GM23248 (cell line): ENCODE results near the gene OPCML. TPM values are rescaled to one million over a fixed set of nuclear protein-coding genes. Genes with fewer than 3 reads are reported as not detected.

ENCODE experiments used
- DNase-seq: peaks from one replicate; pipeline ENCODE4 v3.0.0-alpha.2; 2015
- H2AFZ ChIP-seq: fragments of 200-600 bp; sonication (generic); 2 replicates; pipeline ENCODE4 v1.6.1; 2016; ENCODE audit warnings: antibody characterized with exemption
- H3F3A ChIP-seq: fragments of 200-600 bp; sonication (generic); 2 replicates; pipeline ENCODE4 v1.6.1; 2016; ENCODE audit warnings: mild to moderate bottlenecking, antibody characterized with exemption, mixed run types; ENCODE audit not compliant: insufficient read depth
- H3K27ac ChIP-seq: fragments of 200-600 bp; sonication (generic); 2 replicates; pipeline ENCODE4 v1.5.1; 2016; ENCODE audit warnings: mild to moderate bottlenecking
- H3K27me3 ChIP-seq: fragments of 200-600 bp; sonication (generic); replicated peaks from 2 replicates; pipeline ENCODE4 v1.6.1; 2016; ENCODE audit warnings: mild to moderate bottlenecking; ENCODE audit not compliant: insufficient read depth
- H3K36me3 ChIP-seq: fragments of 200-600 bp; sonication (generic); 2 replicates; pipeline ENCODE4 v1.6.1; 2016; ENCODE audit warnings: low read depth, mild to moderate bottlenecking
- H3K4me1 ChIP-seq: fragments of 200-600 bp; sonication (generic); 2 replicates; pipeline ENCODE4 v1.6.1; 2016; ENCODE audit warnings: mild to moderate bottlenecking; ENCODE audit not compliant: insufficient read depth
- H3K4me2 ChIP-seq: fragments of 200-600 bp; sonication (generic); one replicate; pipeline ENCODE4 v1.6.1; 2016; ENCODE audit warnings: mild to moderate bottlenecking; ENCODE audit not compliant: unreplicated experiment
- H3K4me3 ChIP-seq: fragments of 200-600 bp; sonication (generic); 2 replicates; pipeline ENCODE4 v1.5.1; 2016; ENCODE audit warnings: mild to moderate bottlenecking
- H3K79me2 ChIP-seq: fragments of 200-600 bp; sonication (generic); 2 replicates; pipeline ENCODE4 v1.6.1; 2016; ENCODE audit warnings: mild to moderate bottlenecking; ENCODE audit not compliant: insufficient read depth
- H3K9ac ChIP-seq: fragments of 200-600 bp; sonication (generic); 2 replicates; pipeline ENCODE4 v1.6.1; 2016; ENCODE audit warnings: mild to moderate bottlenecking
- H3K9me2 ChIP-seq: fragments of 200-600 bp; sonication (generic); 2 replicates; pipeline ENCODE4 v1.6.1; 2016; ENCODE audit warnings: mixed run types, mild to moderate bottlenecking, moderate library complexity; ENCODE audit not compliant: insufficient read depth
- H3K9me3 ChIP-seq: fragments of 200-600 bp; sonication (generic); one replicate; pipeline ENCODE4 v1.6.1; 2017; ENCODE audit warnings: low read depth
- H4K20me1 ChIP-seq: fragments of 200-600 bp; sonication (generic); 2 replicates; pipeline ENCODE4 v1.6.0; 2016; ENCODE audit not compliant: insufficient read depth
- EZH2 ChIP-seq: fragments of 200-600 bp; sonication (generic); IDR thresholded peaks from 2 replicates; pipeline ENCODE4 v1.6.1; 2018; ENCODE audit warnings: antibody characterized with exemption, mild to moderate bottlenecking; ENCODE audit not compliant: insufficient read depth, poor library complexity, severe bottlenecking
- EZH2phosphoT487 ChIP-seq: fragments of 200-600 bp; sonication (generic); IDR thresholded peaks from 2 replicates; pipeline ENCODE4 v1.6.1; 2018; ENCODE audit warnings: antibody characterized with exemption, moderate library complexity, mild to moderate bottlenecking, low read depth; ENCODE audit not compliant: insufficient read depth
- WGBS, 2 experiments: methylation state at CpG; one replicate each; pipeline ENCODE4 v1.1.6; 2015 to 2017; ENCODE audit warnings: low lambda C conversion rate in 2 of 2, low coverage in 1 of 2; ENCODE audit errors: missing lambda C conversion rate in 2 of 2; 5-methylcytosine and 5-hydroxymethylcytosine counted together
- in situ Hi-C: fragments of 300-500 bp; cut with MboI; formaldehyde crosslinking; loops from 2 replicates; pipeline ENCODE4 v1.15.0; 2020
- polyA plus RNA-seq: library from polyadenylated mRNA; unstranded; fragments of >200 nt; fragmentation: Nextera tagmentation; extraction: Ambion mirVana; gene quantifications from 2 replicates; pipeline ENCODE4 v1.2.1, GENCODE V29; 2016
- total RNA-seq: library from RNA; depleted of rRNA; stranded (reverse); fragments of >200 nt; shearing (Covaris generic); gene quantifications from 2 replicates; pipeline ENCODE4 v1.2.3, GENCODE V29; 2014

OPCML gene
- total and polyA plus RNA-seq, 2 experiments from 2014 or later: 0.69 to 1.6 TPM

GRCh38 chr11:133291780-133292179 is 240.5 kb downstream of the OPCML start:
- H2AFZ ChIP-seq: no peak overlapping the region
- TF ChIP-seq EZH2phosphoT487 (no peak), EZH2 (no peak)
- no peaks in the 10 kb centered on the region for H3K9me2 ChIP-seq
- no peaks in the 10 kb centered on the region for H3K9me3 ChIP-seq
- H3K27ac ChIP-seq: no peak overlapping the region
- no peaks in the 10 kb centered on the region for H3F3A ChIP-seq
- no peaks in the 10 kb centered on the region for H3K79me2 ChIP-seq
- H3K9ac ChIP-seq: no peak overlapping the region
- DNase-seq: no peak
- in situ Hi-C loops: no loop called here
- no peaks in the 10 kb centered on the region for H3K4me1 ChIP-seq
- no peaks in the 10 kb centered on the region for H3K36me3 ChIP-seq
- 6 to 8% methylated on average over 7 of the region's 7 CpGs for WGBS, 2 experiments
- no peaks in the 10 kb centered on the region for H4K20me1 ChIP-seq
- H3K27me3 ChIP-seq: no peaks in the 10 kb centered on the region
- no peak overlapping the region for H3K4me3 ChIP-seq
- H3K4me2 ChIP-seq: no peak overlapping the region

- no peaks in the 10 kb centered on the region for H3K36me3 ChIP-seq
- WGBS, 2 experiments: 24 to 25% methylated on average over 6 of the region's 6 CpGs
- H3K27ac ChIP-seq: no peak overlapping the region
- H3K9ac ChIP-seq: no peak overlapping the region
- no peaks in the 10 kb centered on the region for H4K20me1 ChIP-seq
- no peaks in the 10 kb centered on the region for H3K4me1 ChIP-seq
- TF ChIP-seq EZH2phosphoT487: no peak
- TF ChIP-seq EZH2: no peak
- H3K9me2 ChIP-seq: no peaks in the 10 kb centered on the region
- no peaks in the 10 kb centered on the region for H3K27me3 ChIP-seq
- no peak overlapping the region for H3K4me2 ChIP-seq
- no peak overlapping the region for H2AFZ ChIP-seq
- no peaks in the 10 kb centered on the region for H3K79me2 ChIP-seq
- in situ Hi-C loops: no loop called here
- no peak for DNase-seq
- H3F3A ChIP-seq: no peaks in the 10 kb centered on the region
- no peaks in the 10 kb centered on the region for H3K9me3 ChIP-seq
- no peak overlapping the region for H3K4me3 ChIP-seq
Measured at GRCh38 chr11:133285359-133285758, 246.9 kb downstream of the OPCML start.

- H3K9me3 ChIP-seq: no peaks in the 10 kb centered on the region
- H2AFZ ChIP-seq: no peak overlapping the region
- H3K27me3 ChIP-seq: no peaks in the 10 kb centered on the region
- no peak overlapping the region for H3K9ac ChIP-seq
- H3F3A ChIP-seq: no peaks in the 10 kb centered on the region
- in situ Hi-C loops: no loop called here
- no peaks in the 10 kb centered on the region for H4K20me1 ChIP-seq
- H3K9me2 ChIP-seq: no peaks in the 10 kb centered on the region
- no peaks in the 10 kb centered on the region for H3K4me1 ChIP-seq
- H3K36me3 ChIP-seq: no peaks in the 10 kb centered on the region
- H3K27ac ChIP-seq: no peak overlapping the region
- no peak for DNase-seq
- H3K4me3 ChIP-seq: no peak overlapping the region
- no peak for TF ChIP-seq EZH2phosphoT487
- H3K4me2 ChIP-seq: no peak overlapping the region
- 13 to 24% methylated on average over 9 of the region's 9 CpGs for WGBS, 2 experiments
- no peaks in the 10 kb centered on the region for H3K79me2 ChIP-seq
Measured at GRCh38 chr11:133284156-133284555, 248.1 kb downstream of the OPCML start.

GRCh38 chr11:133277886-133278285 is 254.4 kb downstream of the OPCML start:
- DNase-seq: no peak
- Histone ChIP-seq H3K4me1 (no peaks in the 10 kb centered on the region), H3K9me2 (no peaks in the 10 kb centered on the region), H4K20me1 (no peaks in the 10 kb centered on the region), H3K36me3 (no peaks in the 10 kb centered on the region), H3K4me3 (no peak overlapping the region), H3K79me2 (no peaks in the 10 kb centered on the region), H2AFZ (no peak overlapping the region), H3K9me3 (no peaks in the 10 kb centered on the region), H3K9ac (no peak overlapping the region), H3F3A (no peaks in the 10 kb centered on the region), H3K27ac (no peak overlapping the region), H3K4me2 (no peak overlapping the region), H3K27me3 (no peaks in the 10 kb centered on the region)
- TF ChIP-seq EZH2phosphoT487 (no peak), EZH2 (no peak)
- in situ Hi-C loops: no loop called here
- WGBS, 2 experiments: 41 to 42% methylated on average over 5 of the region's 5 CpGs
